ENCODE results near the gene MED15. TPM values are rescaled to one million over a fixed set of nuclear protein-coding genes. Genes with fewer than 3 reads are reported as not detected.

MED15 gene
- polyA plus RNA-seq, 4 donors = 49.4 to 106 (median 76.6) TPM

- 85 to 88% (median 86%) methylated on average over 7 to 8 of the region's 8 CpGs for WGBS, 3 donors
- no peaks in the 10 kb centered on the region for H3K36me3 ChIP-seq (ENCODE audit: control insufficient read depth in 3 of 3, insufficient read depth in 2 of 3, low read depth in 1 of 3, low read length in 3 of 3)
- FAIRE-seq (no peak), DNase-seq (no peak)
- H3K27me3 ChIP-seq (ENCODE audit: control insufficient read depth in 3 of 3, insufficient read depth in 3 of 3, low read length in 3 of 3) = no peaks in the 10 kb centered on the region
- no peak overlapping the region for H3K27ac ChIP-seq (ENCODE audit: low read depth in 1 of 3, low read length in 2 of 3)
- no peak overlapping the region for H3K4me3 ChIP-seq (ENCODE audit: low read depth in 1 of 3, low read length in 3 of 3)
- no peaks in the 10 kb centered on the region for H3K9me3 ChIP-seq (ENCODE audit: control insufficient read depth in 2 of 2, insufficient read depth in 1 of 2, low read depth in 1 of 2, low read length in 1 of 2)
- H3K4me1 ChIP-seq (ENCODE audit: control insufficient read depth in 3 of 3, insufficient read depth in 2 of 3, low read depth in 1 of 3, low read length in 2 of 3) = no peaks in the 10 kb centered on the region
Measured at GRCh38 chr22:20600137-20600673, 92.8 kb downstream of the MED15 start.

- DNase-seq = no peak
- 77 to 85% (median 83%) methylated on average over 7 of the region's 7 CpGs for WGBS, 3 donors
- Histone ChIP-seq H3K27ac (ENCODE audit: low read depth in 1 of 3, low read length in 2 of 3) (no peak overlapping the region), H3K36me3 (ENCODE audit: control insufficient read depth in 3 of 3, insufficient read depth in 2 of 3, low read depth in 1 of 3, low read length in 3 of 3) (no peaks in the 10 kb centered on the region), H3K9me3 (ENCODE audit: control insufficient read depth in 2 of 2, insufficient read depth in 1 of 2, low read depth in 1 of 2, low read length in 1 of 2) (no peaks in the 10 kb centered on the region), H3K4me3 (ENCODE audit: low read depth in 1 of 3, low read length in 3 of 3) (no peak overlapping the region), H3K4me1 (ENCODE audit: control insufficient read depth in 3 of 3, insufficient read depth in 2 of 3, low read depth in 1 of 3, low read length in 2 of 3) (peaks cover 0 to 5% (median 0%) of the 10 kb centered on the region in 3 donors), H3K27me3 (ENCODE audit: control insufficient read depth in 3 of 3, insufficient read depth in 3 of 3, low read length in 3 of 3) (no peaks in the 10 kb centered on the region)
- no peak for FAIRE-seq
Measured at GRCh38 chr22:20601308-20601707, 93.9 kb downstream of the MED15 start.

GRCh38 chr22:20602609-20603164 lies 95.3 kb downstream of the MED15 start:
- no peak for FAIRE-seq
- no peak for DNase-seq
- Histone ChIP-seq H3K4me3 (ENCODE audit: low read depth in 1 of 3, low read length in 3 of 3) (no peak overlapping the region), H3K27me3 (ENCODE audit: control insufficient read depth in 3 of 3, insufficient read depth in 3 of 3, low read length in 3 of 3) (no peaks in the 10 kb centered on the region), H3K9me3 (ENCODE audit: control insufficient read depth in 2 of 2, insufficient read depth in 1 of 2, low read depth in 1 of 2, low read length in 1 of 2) (no peaks in the 10 kb centered on the region), H3K27ac (ENCODE audit: low read depth in 1 of 3, low read length in 2 of 3) (no peak overlapping the region), H3K36me3 (ENCODE audit: control insufficient read depth in 3 of 3, insufficient read depth in 2 of 3, low read depth in 1 of 3, low read length in 3 of 3) (no peaks in the 10 kb centered on the region), H3K4me1 (ENCODE audit: control insufficient read depth in 3 of 3, insufficient read depth in 2 of 3, low read depth in 1 of 3, low read length in 2 of 3) (peaks cover 0 to 16% (median 0%) of the 10 kb centered on the region in 3 donors)
- 73 to 83% (median 79%) methylated on average over 8 of the region's 8 CpGs for WGBS, 3 donors

GRCh38 chr22:20604092-20604747 lies 96.8 kb downstream of the MED15 start:
- no peak for FAIRE-seq
- Histone ChIP-seq H3K4me3 (ENCODE audit: low read depth in 1 of 3, low read length in 3 of 3) (no peak overlapping the region), H3K27ac (ENCODE audit: low read depth in 1 of 3, low read length in 2 of 3) (no peak overlapping the region), H3K27me3 (ENCODE audit: control insufficient read depth in 3 of 3, insufficient read depth in 3 of 3, low read length in 3 of 3) (no peaks in the 10 kb centered on the region), H3K36me3 (ENCODE audit: control insufficient read depth in 3 of 3, insufficient read depth in 2 of 3, low read depth in 1 of 3, low read length in 3 of 3) (no peaks in the 10 kb centered on the region), H3K4me1 (ENCODE audit: control insufficient read depth in 3 of 3, insufficient read depth in 2 of 3, low read depth in 1 of 3, low read length in 2 of 3) (peaks cover 0 to 16% (median 0%) of the 10 kb centered on the region in 3 donors), H3K9me3 (ENCODE audit: control insufficient read depth in 2 of 2, insufficient read depth in 1 of 2, low read depth in 1 of 2, low read length in 1 of 2) (no peaks in the 10 kb centered on the region)
- no peak for DNase-seq
- WGBS, 3 donors = 84 to 90% (median 84%) methylated on average over 21 to 23 of the region's 23 CpGs

GRCh38 chr22:20604776-20605221 lies 97.4 kb downstream of the MED15 start:
- peaks cover 0 to 16% (median 0%) of the 10 kb centered on the region in 3 donors for H3K4me1 ChIP-seq (ENCODE audit: control insufficient read depth in 3 of 3, insufficient read depth in 2 of 3, low read depth in 1 of 3, low read length in 2 of 3)
- no peaks in the 10 kb centered on the region for H3K36me3 ChIP-seq (ENCODE audit: control insufficient read depth in 3 of 3, insufficient read depth in 2 of 3, low read depth in 1 of 3, low read length in 3 of 3)
- H3K4me3 ChIP-seq (ENCODE audit: low read depth in 1 of 3, low read length in 3 of 3) = no peak overlapping the region
- WGBS, 3 donors = 86 to 89% (median 87%) methylated on average over 18 of the region's 18 CpGs
- FAIRE-seq (no peak), DNase-seq (no peak)
- no peaks in the 10 kb centered on the region for H3K9me3 ChIP-seq (ENCODE audit: control insufficient read depth in 2 of 2, insufficient read depth in 1 of 2, low read depth in 1 of 2, low read length in 1 of 2)
- no peaks in the 10 kb centered on the region for H3K27me3 ChIP-seq (ENCODE audit: control insufficient read depth in 3 of 3, insufficient read depth in 3 of 3, low read length in 3 of 3)
- no peak overlapping the region for H3K27ac ChIP-seq (ENCODE audit: low read depth in 1 of 3, low read length in 2 of 3)

- WGBS, 3 donors = 82 to 90% (median 89%) methylated on average over 6 of the region's 6 CpGs
- FAIRE-seq (no peak), DNase-seq (no peak)
Measured at GRCh38 chr22:20605328-20605727, 97.9 kb downstream of the MED15 start.

GRCh38 chr22:20606041-20606783 lies 98.8 kb downstream of the MED15 start:
- WGBS, 3 donors = 6 to 28% (median 19%) methylated on average over 12 to 13 of the region's 13 CpGs
- no peaks in the 10 kb centered on the region for H3K36me3 ChIP-seq (ENCODE audit: control insufficient read depth in 3 of 3, insufficient read depth in 2 of 3, low read depth in 1 of 3, low read length in 3 of 3)
- peak; percentile 79 to 93 for DNase-seq
- no peak overlapping the region for H3K27ac ChIP-seq (ENCODE audit: low read depth in 1 of 3, low read length in 2 of 3)
- H3K27me3 ChIP-seq (ENCODE audit: control insufficient read depth in 3 of 3, insufficient read depth in 3 of 3, low read length in 3 of 3) = no peaks in the 10 kb centered on the region
- no peaks in the 10 kb centered on the region for H3K9me3 ChIP-seq (ENCODE audit: control insufficient read depth in 2 of 2, insufficient read depth in 1 of 2, low read depth in 1 of 2, low read length in 1 of 2)
- no peak overlapping the region for H3K4me3 ChIP-seq (ENCODE audit: low read depth in 1 of 3, low read length in 3 of 3)
- FAIRE-seq = no peak
- peaks cover 0 to 16% (median 0%) of the 10 kb centered on the region in 3 donors for H3K4me1 ChIP-seq (ENCODE audit: control insufficient read depth in 3 of 3, insufficient read depth in 2 of 3, low read depth in 1 of 3, low read length in 2 of 3)

More at GRCh38 chr22:20605328-20605727, 97.9 kb downstream of the MED15 start:
- Histone ChIP-seq H3K4me3 (ENCODE audit: low read depth in 1 of 3, low read length in 3 of 3) (no peak overlapping the region), H3K27me3 (ENCODE audit: control insufficient read depth in 3 of 3, insufficient read depth in 3 of 3, low read length in 3 of 3) (no peaks in the 10 kb centered on the region), H3K9me3 (ENCODE audit: control insufficient read depth in 2 of 2, insufficient read depth in 1 of 2, low read depth in 1 of 2, low read length in 1 of 2) (no peaks in the 10 kb centered on the region), H3K36me3 (ENCODE audit: control insufficient read depth in 3 of 3, insufficient read depth in 2 of 3, low read depth in 1 of 3, low read length in 3 of 3) (no peaks in the 10 kb centered on the region), H3K27ac (ENCODE audit: low read depth in 1 of 3, low read length in 2 of 3) (no peak overlapping the region), H3K4me1 (ENCODE audit: control insufficient read depth in 3 of 3, insufficient read depth in 2 of 3, low read depth in 1 of 3, low read length in 2 of 3) (peaks cover 0 to 16% (median 0%) of the 10 kb centered on the region in 3 donors)

- FAIRE-seq (no peak), DNase-seq (no peak)
- peaks cover 0 to 16% (median 0%) of the 10 kb centered on the region in 3 donors for H3K4me1 ChIP-seq (ENCODE audit: control insufficient read depth in 3 of 3, insufficient read depth in 2 of 3, low read depth in 1 of 3, low read length in 2 of 3)
- H3K9me3 ChIP-seq (ENCODE audit: control insufficient read depth in 2 of 2, insufficient read depth in 1 of 2, low read depth in 1 of 2, low read length in 1 of 2) = no peaks in the 10 kb centered on the region
- 54 to 83% (median 58%) methylated on average over 8 to 9 of the region's 9 CpGs for WGBS, 3 donors
- no peak overlapping the region for H3K27ac ChIP-seq (ENCODE audit: low read depth in 1 of 3, low read length in 2 of 3)
- no peaks in the 10 kb centered on the region for H3K27me3 ChIP-seq (ENCODE audit: control insufficient read depth in 3 of 3, insufficient read depth in 3 of 3, low read length in 3 of 3)
- H3K36me3 ChIP-seq (ENCODE audit: control insufficient read depth in 3 of 3, insufficient read depth in 2 of 3, low read depth in 1 of 3, low read length in 3 of 3) = no peaks in the 10 kb centered on the region
- H3K4me3 ChIP-seq (ENCODE audit: low read depth in 1 of 3, low read length in 3 of 3) = no peak overlapping the region
Measured at GRCh38 chr22:20606784-20607128, 99.3 kb downstream of the MED15 start.
